ENCODE data around the gene HS6ST3. TPM values are rescaled to one million over a fixed set of nuclear protein-coding genes. Genes with fewer than 3 reads are reported as not detected.

The HS6ST3 gene
- total RNA-seq, 4 donors from 2014 or later = 0.16 to 0.27 TPM; not detected in 2

DNA sequence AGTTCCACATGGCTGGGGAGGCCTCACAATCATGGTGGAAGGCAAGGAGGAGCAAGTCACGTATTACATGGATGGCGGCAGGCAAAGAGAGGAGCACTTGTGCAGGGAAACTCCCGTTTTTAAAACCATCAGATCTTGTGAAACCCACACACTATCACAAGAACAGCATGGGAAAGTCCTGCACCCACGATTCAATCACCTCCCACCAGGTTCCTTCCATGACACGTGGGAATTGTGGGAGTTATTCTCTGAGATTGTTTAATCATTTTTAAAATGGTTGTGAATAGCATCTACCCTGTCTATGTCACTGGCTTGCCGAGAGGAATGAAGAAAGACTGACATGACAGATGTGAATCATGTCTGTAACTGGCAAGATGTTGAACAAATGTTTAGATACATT lies 301.7 kb downstream of the HS6ST3 start:
- no peak for TF ChIP-seq POLR2A (IDR thresholded peaks at IDR 0.05)
- TF ChIP-seq, protein P1, sequence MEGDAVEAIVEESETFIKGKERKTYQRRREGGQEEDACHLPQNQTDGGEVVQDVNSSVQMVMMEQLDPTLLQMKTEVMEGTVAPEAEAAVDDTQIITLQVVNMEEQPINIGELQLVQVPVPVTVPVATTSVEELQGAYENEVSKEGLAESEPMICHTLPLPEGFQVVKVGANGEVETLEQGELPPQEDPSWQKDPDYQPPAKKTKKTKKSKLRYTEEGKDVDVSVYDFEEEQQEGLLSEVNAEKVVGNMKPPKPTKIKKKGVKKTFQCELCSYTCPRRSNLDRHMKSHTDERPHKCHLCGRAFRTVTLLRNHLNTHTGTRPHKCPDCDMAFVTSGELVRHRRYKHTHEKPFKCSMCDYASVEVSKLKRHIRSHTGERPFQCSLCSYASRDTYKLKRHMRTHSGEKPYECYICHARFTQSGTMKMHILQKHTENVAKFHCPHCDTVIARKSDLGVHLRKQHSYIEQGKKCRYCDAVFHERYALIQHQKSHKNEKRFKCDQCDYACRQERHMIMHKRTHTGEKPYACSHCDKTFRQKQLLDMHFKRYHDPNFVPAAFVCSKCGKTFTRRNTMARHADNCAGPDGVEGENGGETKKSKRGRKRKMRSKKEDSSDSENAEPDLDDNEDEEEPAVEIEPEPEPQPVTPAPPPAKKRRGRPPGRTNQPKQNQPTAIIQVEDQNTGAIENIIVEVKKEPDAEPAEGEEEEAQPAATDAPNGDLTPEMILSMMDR (IDR thresholded peaks at IDR 0.05) = no peak
- Histone ChIP-seq H3K27me3 (no peaks in the 10 kb centered on the region), H3K27ac (no peak overlapping the region), H3K9me3 (no peaks in the 10 kb centered on the region), H3K36me3 (no peaks in the 10 kb centered on the region), H3K4me3 (no peak overlapping the region), H3K4me1 (no peaks in the 10 kb centered on the region)
- 68 to 82% methylated on average over 5 to 6 of the region's 6 CpGs for WGBS, 2 donors (ENCODE audit: low coverage in 1 of 2)
- intact Hi-C loops (cut with DNase I; ENCODE audit: low total_unique reads) (no loop called here), in situ Hi-C loops (cut with MboI; ENCODE audit: low pct_ligation_motif_present in 1 of 4, low pct_unique_long_range_greater_than_20kb in 1 of 4, low sequenced_read_pairs in 3 of 4) (loop anchor here in 1 of 4 donors (10.0 kb wide), 1 partner anchor 57 kb away; no protein-coding TSS in a partner anchor)
- no peak for DNase-seq

DNA sequence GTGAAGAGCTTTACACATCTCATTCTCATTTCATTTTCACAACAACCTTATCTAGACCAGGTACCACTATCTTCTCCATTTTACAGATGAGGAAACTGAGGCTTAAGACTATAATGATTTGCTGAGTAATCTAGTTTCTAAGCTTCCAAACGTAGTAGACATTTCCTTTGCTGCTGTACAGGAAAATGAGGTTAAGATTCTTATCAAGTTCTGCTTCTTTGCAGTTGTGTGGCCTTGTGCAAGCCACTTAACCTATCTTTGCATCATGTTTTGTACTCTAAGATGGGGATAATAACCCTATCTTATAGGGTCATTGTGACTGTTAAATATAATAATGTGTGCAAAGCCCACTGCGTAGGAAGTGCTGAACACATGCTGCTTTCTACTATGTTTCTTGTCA lies 307.9 kb downstream of the HS6ST3 start:
- no peaks in the 10 kb centered on the region for H3K36me3 ChIP-seq
- intact Hi-C loops (cut with DNase I; ENCODE audit: low total_unique reads) = no loop called here
- TF ChIP-seq, protein P1 (IDR thresholded peaks at IDR 0.05) = no peak
- no peak for TF ChIP-seq POLR2A (IDR thresholded peaks at IDR 0.05)
- no peak for TF ChIP-seq POLR2AphosphoS5 (IDR thresholded peaks at IDR 0.05)
- no peaks in the 10 kb centered on the region for H3K27me3 ChIP-seq
- H3K4me3 ChIP-seq = no peak overlapping the region
- H3K27ac ChIP-seq = no peak overlapping the region
- WGBS, 2 donors (ENCODE audit: low coverage in 1 of 2) = 61 to 78% methylated on average over 2 of the region's 2 CpGs
- in situ Hi-C loops (cut with MboI; ENCODE audit: low pct_ligation_motif_present in 1 of 4, low pct_unique_long_range_greater_than_20kb in 1 of 4, low sequenced_read_pairs in 3 of 4) = loop anchor here in 1 of 4 donors (10.0 kb wide), 1 partner anchor 63 kb away; no protein-coding TSS in a partner anchor
- no peaks in the 10 kb centered on the region for H3K4me1 ChIP-seq
- DNase-seq = no peak
- H3K9me3 ChIP-seq = no peaks in the 10 kb centered on the region

DNA sequence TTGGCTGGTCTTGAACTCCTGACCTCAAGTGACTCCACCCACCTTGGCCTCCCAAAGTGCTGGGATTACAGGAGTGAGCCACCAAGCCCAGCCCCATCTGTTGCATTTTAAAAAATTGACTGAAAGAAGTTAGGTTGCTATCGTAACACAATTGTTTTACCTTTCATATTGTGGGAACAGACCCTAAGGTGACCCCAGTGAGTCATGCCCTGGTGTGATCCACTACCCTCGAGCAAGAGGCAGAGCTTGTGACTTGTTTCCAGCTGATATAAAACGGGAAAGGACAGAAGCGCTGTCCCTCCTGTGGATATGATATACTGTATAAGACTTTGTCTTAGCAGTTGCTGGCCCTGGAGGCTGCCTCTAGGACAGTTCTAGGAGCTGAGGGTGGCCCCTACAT lies 308.6 kb downstream of the HS6ST3 start:
- no peak for DNase-seq
- Histone ChIP-seq H3K4me3 (no peak overlapping the region), H3K36me3 (no peaks in the 10 kb centered on the region), H3K27me3 (no peaks in the 10 kb centered on the region), H3K4me1 (no peaks in the 10 kb centered on the region), H3K9me3 (no peaks in the 10 kb centered on the region), H3K27ac (no peak overlapping the region)
- in situ Hi-C loops (cut with MboI; ENCODE audit: low pct_ligation_motif_present in 1 of 4, low pct_unique_long_range_greater_than_20kb in 1 of 4, low sequenced_read_pairs in 3 of 4) (loop anchor here in 1 of 4 donors (10.0 kb wide), 1 partner anchor 64 kb away; no protein-coding TSS in a partner anchor), intact Hi-C loops (cut with DNase I; ENCODE audit: low total_unique reads) (no loop called here)
- no peak for TF ChIP-seq POLR2A (IDR thresholded peaks at IDR 0.05)
- TF ChIP-seq, protein P1 (IDR thresholded peaks at IDR 0.05) = no peak
- no peak for TF ChIP-seq EP300 (IDR thresholded peaks at IDR 0.05; ENCODE audit: low read depth)
- TF ChIP-seq POLR2AphosphoS5 (IDR thresholded peaks at IDR 0.05) = no peak
- 40 to 83% methylated on average over 2 to 4 of the region's 4 CpGs for WGBS, 2 donors (ENCODE audit: low coverage in 1 of 2)

DNA sequence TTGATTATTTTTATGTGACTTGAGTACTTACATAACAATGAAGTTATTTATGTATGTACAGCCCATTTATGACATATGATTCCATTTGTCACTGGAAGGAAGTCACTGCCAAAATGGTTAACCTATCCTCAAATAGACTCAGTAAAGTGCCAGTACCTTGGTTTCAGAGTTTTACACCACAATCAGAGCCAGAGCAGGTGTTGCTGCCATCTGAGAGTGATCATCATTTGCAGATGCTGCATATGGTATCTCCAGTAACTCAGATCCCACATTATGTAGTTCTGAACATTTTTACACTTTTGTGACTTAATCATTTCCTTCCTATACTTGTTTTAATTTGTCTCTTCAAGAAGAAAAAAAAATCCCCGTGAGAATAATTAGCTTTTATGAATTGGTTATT lies 313.3 kb downstream of the HS6ST3 start:
- H3K4me3 ChIP-seq = no peak overlapping the region
- no peaks in the 10 kb centered on the region for H3K4me1 ChIP-seq
- no peak overlapping the region for H3K27ac ChIP-seq
- in situ Hi-C loops (cut with MboI; ENCODE audit: low pct_ligation_motif_present in 1 of 4, low pct_unique_long_range_greater_than_20kb in 1 of 4, low sequenced_read_pairs in 3 of 4) (no loop called here), intact Hi-C loops (cut with DNase I; ENCODE audit: low total_unique reads) (no loop called here)
- H3K9me3 ChIP-seq = no peaks in the 10 kb centered on the region
- DNase-seq = no peak
- H3K36me3 ChIP-seq = no peaks in the 10 kb centered on the region
- TF ChIP-seq POLR2AphosphoS5 (IDR thresholded peaks at IDR 0.05) (no peak), EP300 (IDR thresholded peaks at IDR 0.05; ENCODE audit: low read depth) (no peak), POLR2A (IDR thresholded peaks at IDR 0.05) (no peak)
- TF ChIP-seq, protein P1 (IDR thresholded peaks at IDR 0.05) = no peak
- no peaks in the 10 kb centered on the region for H3K27me3 ChIP-seq
- WGBS, 2 donors (ENCODE audit: low coverage in 1 of 2) = 79 to 82% methylated on average over 1 of the region's 1 CpG

All from transverse colon (tissue), 4 donors.